Astrocyte (in vitro differentiated cells and primary cell): ENCODE results near the gene TAF15.

Experiments
- CTCF ChIP-seq: IDR thresholded peaks from 2 replicates; pipeline ENCODE4 v1.5.1; 2011; ENCODE audit warnings: low read depth, mild to moderate bottlenecking, inconsistent platforms, low read length, moderate library complexity; ENCODE audit not compliant: insufficient read depth
- EZH2 ChIP-seq: IDR thresholded peaks from 2 replicates; pipeline ENCODE4 v1.6.1; 2012; ENCODE audit warnings: mild to moderate bottlenecking, low read length, inconsistent platforms; ENCODE audit not compliant: insufficient read depth

DNA sequence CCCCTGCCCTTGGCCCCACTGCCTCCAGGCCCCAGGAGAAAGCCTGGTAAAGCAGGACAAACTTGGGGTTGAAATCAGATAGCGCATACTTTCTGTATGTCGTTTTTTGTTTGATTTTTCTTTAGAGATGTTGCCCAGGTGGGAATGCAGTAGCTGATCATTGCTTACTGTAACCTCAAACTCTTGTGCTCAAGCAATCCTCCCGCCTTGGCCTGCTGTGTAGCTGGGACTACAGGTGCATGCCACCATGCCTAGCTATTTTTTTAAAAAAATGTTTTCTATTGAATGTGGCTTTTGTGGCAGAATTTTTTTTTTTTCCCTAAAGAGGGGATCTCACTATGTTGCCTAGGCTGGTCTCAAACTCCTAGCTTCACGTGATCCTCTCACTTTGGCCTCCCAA, 82.0 kb downstream of the TAF15 start:
- TF ChIP-seq CTCF (no peak), EZH2 (no peak)
